Measurements from ENCODE around the gene SUGP2. TPM values are rescaled to one million over a fixed set of nuclear protein-coding genes. Genes with fewer than 3 reads are reported as not detected.

Gene SUGP2
- total RNA-seq, 2 donors from 2014 or later: 41.8 to 99.6 TPM

DNA sequence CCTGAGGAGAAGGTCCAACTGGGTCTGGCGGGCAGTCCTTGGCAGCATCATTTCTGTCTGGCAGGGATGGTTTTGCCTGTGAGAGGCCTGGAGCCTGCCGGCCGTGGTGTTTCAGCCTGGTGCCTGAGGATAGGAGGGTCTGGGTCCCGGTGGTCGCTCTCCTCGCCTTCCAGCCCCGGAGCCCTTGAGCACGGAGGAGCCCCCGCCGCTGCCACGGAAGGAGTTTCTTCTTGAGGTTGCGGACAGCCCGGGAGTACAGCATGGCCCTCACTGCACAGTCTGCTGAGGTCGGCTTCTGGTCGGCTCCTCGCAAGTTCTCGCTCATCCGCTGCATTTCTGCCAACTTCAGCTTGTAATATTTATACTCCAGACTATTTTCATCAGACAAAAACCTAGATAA, 23.4 kb downstream of the SUGP2 start:
- TF ChIP-seq POLR2A (IDR thresholded peaks at IDR 0.05) (no peak), POLR2AphosphoS5 (IDR thresholded peaks at IDR 0.05) (no peak)
- TF ChIP-seq, protein P1, sequence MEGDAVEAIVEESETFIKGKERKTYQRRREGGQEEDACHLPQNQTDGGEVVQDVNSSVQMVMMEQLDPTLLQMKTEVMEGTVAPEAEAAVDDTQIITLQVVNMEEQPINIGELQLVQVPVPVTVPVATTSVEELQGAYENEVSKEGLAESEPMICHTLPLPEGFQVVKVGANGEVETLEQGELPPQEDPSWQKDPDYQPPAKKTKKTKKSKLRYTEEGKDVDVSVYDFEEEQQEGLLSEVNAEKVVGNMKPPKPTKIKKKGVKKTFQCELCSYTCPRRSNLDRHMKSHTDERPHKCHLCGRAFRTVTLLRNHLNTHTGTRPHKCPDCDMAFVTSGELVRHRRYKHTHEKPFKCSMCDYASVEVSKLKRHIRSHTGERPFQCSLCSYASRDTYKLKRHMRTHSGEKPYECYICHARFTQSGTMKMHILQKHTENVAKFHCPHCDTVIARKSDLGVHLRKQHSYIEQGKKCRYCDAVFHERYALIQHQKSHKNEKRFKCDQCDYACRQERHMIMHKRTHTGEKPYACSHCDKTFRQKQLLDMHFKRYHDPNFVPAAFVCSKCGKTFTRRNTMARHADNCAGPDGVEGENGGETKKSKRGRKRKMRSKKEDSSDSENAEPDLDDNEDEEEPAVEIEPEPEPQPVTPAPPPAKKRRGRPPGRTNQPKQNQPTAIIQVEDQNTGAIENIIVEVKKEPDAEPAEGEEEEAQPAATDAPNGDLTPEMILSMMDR (IDR thresholded peaks at IDR 0.05): no peak
- H3K4me3 ChIP-seq: no peak overlapping the region
- no peak overlapping the region for H3K27ac ChIP-seq
- intact Hi-C loops (cut with DNase I): no loop called here
- H3K9me3 ChIP-seq: no peaks in the 10 kb centered on the region
- no peaks in the 10 kb centered on the region for H3K4me1 ChIP-seq (replicated peaks)
- peaks cover 6 to 10% of the 10 kb centered on the region in 2 donors for H3K36me3 ChIP-seq
- DNase-seq (ENCODE audit: low spot score): no peak
- 93% methylated on average over 18 of the region's 18 CpGs for WGBS
- H3K27me3 ChIP-seq (replicated peaks; ENCODE audit: insufficient read depth): no peaks in the 10 kb centered on the region

DNA sequence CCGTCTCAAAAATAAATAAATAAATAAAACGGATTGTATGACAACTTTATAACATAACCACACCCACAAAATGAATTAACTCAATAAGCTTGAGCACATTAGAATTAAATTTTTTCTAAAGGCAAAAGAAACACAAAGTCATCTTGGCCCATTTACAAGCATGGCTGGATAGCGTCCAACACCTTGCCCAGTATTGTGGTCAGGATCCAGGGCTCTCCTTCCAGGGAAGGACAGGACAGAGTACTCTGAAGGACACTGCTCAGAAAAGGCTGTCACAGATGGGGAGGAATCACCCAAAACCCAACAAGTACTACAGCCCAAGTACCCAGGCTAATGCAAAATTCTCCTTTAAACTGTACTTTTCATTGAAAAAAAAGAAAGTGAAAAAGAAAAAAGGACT, 27.1 kb downstream of the SUGP2 start:
- no peak overlapping the region for H3K4me3 ChIP-seq
- H3K36me3 ChIP-seq: peaks cover 10 to 18% of the 10 kb centered on the region in 2 donors
- intact Hi-C loops (cut with DNase I): no loop called here
- 50% methylated on average over 3 of the region's 3 CpGs for WGBS
- H3K27ac ChIP-seq: no peak overlapping the region
- no peaks in the 10 kb centered on the region for H3K27me3 ChIP-seq (replicated peaks; ENCODE audit: insufficient read depth)
- no peaks in the 10 kb centered on the region for H3K9me3 ChIP-seq
- TF ChIP-seq POLR2A (IDR thresholded peaks at IDR 0.05): no peak
- TF ChIP-seq, protein P1 (IDR thresholded peaks at IDR 0.05): no peak
- no peak for TF ChIP-seq POLR2AphosphoS5 (IDR thresholded peaks at IDR 0.05)
- H3K4me1 ChIP-seq (replicated peaks): no peaks in the 10 kb centered on the region
- peak; percentile 24 for DNase-seq (ENCODE audit: low spot score)

DNA sequence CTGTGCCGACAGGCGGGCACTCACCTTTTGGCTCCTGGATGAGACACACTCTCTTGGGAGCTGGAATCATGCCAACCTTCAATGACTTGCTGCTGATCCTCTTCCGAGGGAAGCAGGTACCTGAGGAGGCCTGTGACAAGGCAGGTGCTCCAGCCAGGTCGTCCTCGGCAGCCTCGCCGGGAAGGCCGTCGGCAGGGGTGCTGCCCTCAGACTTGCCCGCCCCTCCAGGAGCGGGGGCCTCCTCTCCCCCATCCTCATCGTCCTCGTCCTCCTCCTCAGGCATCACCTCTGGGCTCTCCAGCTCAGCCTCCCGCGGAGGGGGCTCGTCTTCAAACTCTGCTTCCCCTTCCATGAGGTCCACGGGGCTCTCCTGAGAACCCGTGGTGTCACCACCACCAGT, 29.2 kb downstream of the SUGP2 start:
- H3K36me3 ChIP-seq: peaks cover 7 to 16% of the 10 kb centered on the region in 2 donors
- 87% methylated on average over 18 of the region's 18 CpGs for WGBS
- no peak for TF ChIP-seq POLR2A (IDR thresholded peaks at IDR 0.05)

DNA sequence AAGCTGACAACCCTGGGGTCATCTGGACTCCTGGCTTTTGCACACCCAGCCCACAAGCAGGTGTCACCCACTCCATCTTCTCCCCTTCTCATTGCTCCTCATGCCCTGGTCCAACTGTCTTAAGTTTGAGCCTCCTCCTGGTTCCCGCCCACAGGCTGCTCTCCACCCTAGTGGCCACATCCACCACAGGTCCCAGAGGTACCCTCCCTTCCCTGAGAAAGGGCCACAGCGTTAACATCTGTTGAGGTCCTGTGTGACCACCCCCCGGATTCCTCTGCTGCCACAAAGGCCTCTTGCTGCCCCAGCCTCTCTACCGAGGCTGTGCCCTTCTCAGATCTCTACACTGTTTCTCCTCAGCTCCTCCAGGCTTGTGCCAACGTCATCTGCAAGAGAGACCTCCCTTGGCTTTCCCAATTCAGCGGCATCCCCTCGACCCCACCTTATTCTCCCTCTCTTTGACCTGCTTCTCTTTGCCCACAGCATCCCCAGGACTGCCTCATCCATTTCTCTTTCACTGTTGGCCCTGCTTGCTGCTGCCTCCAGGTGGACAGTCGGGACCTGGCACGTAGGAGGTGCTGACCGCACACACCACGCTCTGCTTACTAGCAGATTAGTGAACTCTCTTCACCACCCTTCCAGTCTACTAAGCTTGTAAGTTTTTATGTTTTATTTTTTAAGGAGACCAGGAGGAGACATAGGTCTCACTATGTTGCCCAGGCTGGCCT, 33.3 kb downstream of the SUGP2 start:
- peaks cover 0 to 12% of the 10 kb centered on the region in 2 donors for H3K36me3 ChIP-seq
- 90% methylated on average over 11 of the region's 11 CpGs for WGBS
- TF ChIP-seq POLR2A (IDR thresholded peaks at IDR 0.05) (no peak), POLR2AphosphoS5 (IDR thresholded peaks at IDR 0.05) (no peak)
- TF ChIP-seq, protein P1 (IDR thresholded peaks at IDR 0.05): no peak

More for the DNA sequence above, 29.2 kb downstream of the SUGP2 start:
- no peak overlapping the region for H3K27ac ChIP-seq
- no peaks in the 10 kb centered on the region for H3K9me3 ChIP-seq
- DNase-seq (ENCODE audit: low spot score): no peak
- H3K27me3 ChIP-seq (replicated peaks; ENCODE audit: insufficient read depth): no peaks in the 10 kb centered on the region
- no peak overlapping the region for H3K4me3 ChIP-seq
- intact Hi-C loops (cut with DNase I): no loop called here
- no peaks in the 10 kb centered on the region for H3K4me1 ChIP-seq (replicated peaks)

DNA sequence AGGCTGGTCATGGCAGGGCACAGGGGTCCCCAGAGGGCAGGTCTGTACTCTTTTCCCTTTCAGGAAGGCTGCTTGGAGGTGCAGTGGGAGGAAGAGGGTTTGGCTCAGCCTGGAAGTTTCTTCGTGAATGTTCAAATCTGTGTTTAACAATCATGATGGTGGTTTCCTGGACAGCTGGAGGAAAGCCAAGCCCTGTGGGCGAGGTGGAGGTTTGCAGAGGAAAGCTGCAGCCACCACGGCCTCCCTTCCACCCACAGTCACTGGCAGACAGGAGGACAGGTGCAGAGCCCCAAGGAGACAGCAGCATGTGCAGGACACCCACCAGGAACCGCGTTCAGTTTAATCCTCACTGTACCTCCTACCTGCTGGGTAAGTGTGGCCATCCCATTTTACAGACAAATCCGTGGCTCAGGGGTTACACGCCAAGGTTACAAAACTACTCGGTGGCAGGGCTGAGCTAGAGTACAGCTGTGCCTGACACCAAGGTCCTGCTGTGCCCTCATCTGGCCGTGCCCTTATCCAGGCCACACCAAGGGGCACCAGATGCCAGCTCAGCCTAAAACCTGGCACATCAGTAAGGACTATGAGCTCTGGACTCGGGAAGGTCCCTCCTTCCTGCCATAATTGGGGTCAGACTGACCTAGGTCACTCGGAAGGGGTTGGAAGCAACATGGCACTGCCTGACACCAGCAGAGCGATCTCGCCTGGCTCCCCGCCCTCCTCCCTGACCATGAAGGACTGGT, 34.1 kb downstream of the SUGP2 start:
- no peak overlapping the region for H3K27ac ChIP-seq
- no peak overlapping the region for H3K4me3 ChIP-seq
- 48% methylated on average over 14 of the region's 14 CpGs for WGBS
- no peak for DNase-seq (ENCODE audit: low spot score)
- H3K36me3 ChIP-seq: peaks cover 0 to 12% of the 10 kb centered on the region in 2 donors
- intact Hi-C loops (cut with DNase I): no loop called here
- TF ChIP-seq POLR2A (IDR thresholded peaks at IDR 0.05) (no peak), POLR2AphosphoS5 (IDR thresholded peaks at IDR 0.05) (no peak)
- TF ChIP-seq, protein P1 (IDR thresholded peaks at IDR 0.05): no peak
- no peaks in the 10 kb centered on the region for H3K27me3 ChIP-seq (replicated peaks; ENCODE audit: insufficient read depth)
- H3K4me1 ChIP-seq (replicated peaks): no peaks in the 10 kb centered on the region
- no peaks in the 10 kb centered on the region for H3K9me3 ChIP-seq

More for the DNA sequence above, 33.3 kb downstream of the SUGP2 start:
- Histone ChIP-seq H3K27ac (no peak overlapping the region), H3K4me3 (no peak overlapping the region), H3K9me3 (no peaks in the 10 kb centered on the region), H3K27me3 (replicated peaks; ENCODE audit: insufficient read depth) (no peaks in the 10 kb centered on the region), H3K4me1 (replicated peaks) (no peaks in the 10 kb centered on the region)
- intact Hi-C loops (cut with DNase I): no loop called here
- no peak for DNase-seq (ENCODE audit: low spot score)

Data from prostate gland (tissue), 2 donors.